Measurements from ENCODE around the gene PERCC1.

Gene PERCC1

DNA sequence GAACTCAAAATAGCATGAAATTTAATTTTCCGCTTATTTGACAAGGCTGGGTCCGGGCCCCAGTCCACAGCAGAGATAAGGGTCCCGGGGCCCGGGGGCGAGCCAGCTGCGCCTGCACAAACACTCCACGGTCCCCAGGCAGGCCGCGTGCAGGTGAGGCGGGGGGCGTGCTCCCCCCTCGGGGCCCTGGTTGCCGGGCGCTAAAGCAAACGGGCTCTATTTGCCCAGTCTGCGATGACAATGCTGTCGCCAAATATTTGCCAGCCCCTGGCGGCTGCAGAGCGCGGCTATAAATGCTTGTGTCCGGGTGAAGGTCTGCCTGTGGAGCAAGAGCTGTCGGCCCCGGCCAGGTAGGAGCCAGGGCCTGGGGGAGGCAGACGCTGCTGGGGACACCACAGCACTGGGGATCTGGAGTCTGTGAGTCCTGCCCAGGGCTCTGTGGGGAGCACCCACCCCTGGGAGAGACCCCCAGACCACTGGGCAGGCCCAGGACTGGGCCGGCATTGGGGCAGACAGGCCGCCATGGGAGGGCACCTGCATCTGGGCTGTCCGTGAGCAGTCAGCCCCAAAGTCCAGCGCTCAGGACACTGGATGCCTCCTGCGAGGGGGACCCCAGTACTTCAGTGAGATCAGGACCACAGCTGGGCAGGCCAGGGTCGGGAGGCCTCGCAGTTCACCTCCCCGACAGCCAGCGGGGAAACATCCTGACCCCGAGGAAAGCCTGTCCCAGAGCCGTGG lies at the start of gene PERCC1:
PERCC1 (plus strand) TSS at position 320 of the 738 bp plus-strand sequence. CDS start 1,516 bp downstream, outside the sequence.
- DNase-seq, result no peak

- DNase-seq, result peak in 1 of 56 donors; percentile 18
Observed at GRCh38 chr16:1381612-1382406, 49.1 kb upstream of the PERCC1 start.

DNA sequence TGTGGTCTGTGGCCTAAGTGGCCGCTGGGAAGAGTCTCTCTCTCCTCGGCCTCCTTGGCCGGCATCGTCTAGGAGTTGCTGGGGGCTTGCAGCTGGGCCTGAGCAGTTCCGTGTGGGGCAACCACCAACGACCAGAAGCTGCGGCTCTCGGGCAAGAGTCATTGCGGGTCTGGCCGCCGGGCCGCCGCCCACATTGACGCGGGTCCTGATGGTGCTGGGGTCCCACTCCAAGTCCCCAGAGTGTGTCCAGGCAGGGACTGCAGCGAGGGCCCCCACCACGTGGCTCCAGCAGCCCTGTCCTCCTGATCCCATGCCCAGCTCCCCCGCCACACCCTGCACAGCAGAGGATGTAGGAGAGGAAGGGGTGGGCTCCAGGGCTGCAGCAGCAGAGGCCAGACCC lies 47.3 kb upstream of the PERCC1 start:
- no peak for DNase-seq

GRCh38 chr16:1385232-1385631 lies 45.6 kb upstream of the PERCC1 start:
- no peak for DNase-seq

GRCh38 chr16:1387331-1387730 lies 43.5 kb upstream of the PERCC1 start:
- DNase-seq, result no peak

DNA sequence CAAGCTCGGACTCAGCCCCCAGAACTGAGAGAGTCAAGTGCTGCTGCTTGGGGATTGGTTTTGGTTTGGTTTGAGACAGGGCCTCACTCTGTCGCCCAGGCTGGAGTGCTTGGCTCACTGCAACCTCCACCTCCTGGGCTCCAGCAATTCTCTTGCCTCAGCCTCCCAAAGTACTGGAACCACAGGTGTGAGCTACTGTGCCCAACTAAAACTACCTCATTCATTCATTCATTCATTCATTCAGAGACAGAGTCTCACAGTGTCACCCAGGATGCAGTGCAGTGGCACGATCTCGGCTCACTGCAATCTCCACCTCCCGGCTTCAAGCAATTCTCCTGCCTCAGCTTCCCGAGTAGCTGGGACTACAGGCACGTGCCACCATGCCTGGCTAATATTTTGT lies 41.1 kb upstream of the PERCC1 start:
- no peak for DNase-seq

DNA sequence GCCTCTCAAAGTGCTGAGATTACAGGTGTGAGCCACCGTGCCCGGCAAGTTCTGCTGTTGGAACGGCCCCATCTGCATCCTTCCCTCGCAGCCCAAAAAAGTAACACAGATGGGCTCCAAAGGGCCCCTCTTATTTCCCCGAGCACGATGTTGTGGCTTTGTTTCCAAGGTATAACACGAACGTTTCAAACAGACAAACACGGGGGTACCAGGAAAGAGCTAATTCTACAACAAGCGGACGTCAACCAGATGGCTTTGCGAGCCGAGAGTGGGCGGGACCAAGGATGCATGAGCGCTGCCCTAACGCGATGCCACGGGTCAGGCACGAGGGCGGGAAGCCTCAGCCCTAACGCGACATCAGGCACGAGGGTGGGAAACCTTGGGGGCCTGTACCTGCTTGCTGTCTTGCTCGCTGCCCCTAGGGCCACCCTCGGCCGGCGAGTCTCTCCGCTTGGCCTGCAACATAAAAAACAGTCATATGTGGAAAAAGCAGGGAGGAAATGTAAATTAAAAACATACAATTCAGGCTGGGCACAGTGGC lies 40.6 kb upstream of the PERCC1 start:
- no peak for DNase-seq

DNA sequence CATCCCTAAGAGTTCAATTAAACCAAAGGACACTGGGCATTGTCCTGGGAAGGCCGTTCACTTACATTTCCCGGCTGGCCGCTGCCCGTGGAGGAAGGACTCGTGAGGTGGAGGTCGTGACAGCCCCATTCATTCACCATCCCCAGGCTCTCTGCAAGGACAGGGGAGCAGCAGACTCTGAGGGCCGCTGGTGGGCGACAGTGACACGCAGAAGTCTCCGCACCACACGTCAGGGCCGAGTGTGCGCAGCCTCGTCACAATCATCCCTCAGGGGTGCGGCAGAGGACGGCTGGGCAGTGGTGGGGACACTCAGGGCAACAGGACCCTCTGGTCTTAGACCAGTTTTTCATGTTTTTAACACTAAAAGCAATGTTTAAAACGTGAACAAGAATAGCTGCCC lies 38.1 kb upstream of the PERCC1 start:
- no peak for DNase-seq

GRCh38 chr16:1393613-1394176 lies 37.2 kb upstream of the PERCC1 start:
- DNase-seq, result no peak

GRCh38 chr16:1394367-1394951 lies 36.4 kb upstream of the PERCC1 start:
- DNase-seq, result no peak

GRCh38 chr16:1395444-1396031 lies 35.3 kb upstream of the PERCC1 start:
- DNase-seq, result no peak

GRCh38 chr16:1397779-1398178 lies 33.1 kb upstream of the PERCC1 start:
- DNase-seq, result no peak

DNA sequence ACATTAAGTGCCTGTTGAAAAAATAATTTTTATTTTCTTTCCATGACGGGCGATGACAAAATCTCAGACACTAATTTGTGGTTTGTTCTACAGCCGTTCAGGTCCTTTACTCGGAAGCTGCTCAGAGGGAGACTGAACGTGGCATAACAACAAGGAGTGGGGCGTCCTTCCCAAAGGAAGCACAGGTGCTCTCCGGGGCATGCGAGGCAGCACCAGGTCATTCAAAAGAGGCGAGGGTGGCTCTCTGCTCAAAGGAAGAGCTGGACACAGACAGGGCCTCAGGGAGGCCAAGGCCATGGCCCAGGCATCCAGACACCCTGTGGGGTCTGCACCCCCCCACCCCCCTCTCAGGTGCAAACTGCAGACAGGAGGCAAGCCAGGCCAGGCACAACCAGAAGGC lies 32.5 kb upstream of the PERCC1 start:
- no peak for DNase-seq

- no peak for DNase-seq
Observed at GRCh38 chr16:1398826-1399581, 31.9 kb upstream of the PERCC1 start.

GRCh38 chr16:1401061-1401757 lies 29.7 kb upstream of the PERCC1 start:
- DNase-seq, result no peak

DNA sequence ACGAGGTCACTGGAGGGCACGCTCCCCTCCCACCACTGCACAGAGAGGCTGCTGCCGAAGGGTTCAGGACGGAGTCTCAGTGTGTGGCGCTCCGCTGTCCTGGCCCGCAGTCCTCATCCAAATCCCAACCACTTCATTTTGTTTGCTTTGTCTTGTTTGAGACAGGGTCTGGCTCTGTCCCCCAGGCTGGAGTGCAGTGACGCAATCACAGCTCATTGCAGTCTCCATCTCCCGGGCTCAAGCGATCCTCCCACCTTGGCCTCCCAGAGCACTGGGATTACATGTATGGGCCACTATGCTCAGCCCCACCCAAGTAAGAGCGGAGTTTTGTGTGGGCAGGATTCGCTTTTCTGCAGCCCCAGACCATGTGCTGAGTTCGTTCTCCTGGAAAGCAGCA lies 29.1 kb upstream of the PERCC1 start:
- no peak for DNase-seq

DNA sequence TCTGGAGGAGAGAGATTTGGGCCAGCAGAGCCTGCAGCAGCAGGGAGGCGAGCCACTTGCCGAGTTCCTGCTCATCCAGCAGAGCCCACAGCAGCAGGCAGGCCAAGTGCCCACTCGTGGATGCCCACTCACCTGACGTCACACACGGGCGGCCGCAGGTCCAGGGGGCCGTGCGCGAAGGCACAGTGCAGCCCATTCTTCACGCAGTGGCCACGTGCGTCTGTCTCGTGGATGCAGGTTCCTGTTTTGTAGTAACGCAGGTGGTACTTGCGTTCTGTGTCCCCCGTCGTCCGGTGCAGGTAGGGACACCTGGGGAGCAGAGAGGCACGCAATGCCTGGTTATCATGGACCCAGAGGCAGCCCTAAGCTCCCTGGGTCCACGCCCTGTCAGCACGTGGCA lies 27.8 kb upstream of the PERCC1 start:
- DNase-seq, result no peak

GRCh38 chr16:1403733-1404132 lies 27.1 kb upstream of the PERCC1 start:
- no peak for DNase-seq

DNA sequence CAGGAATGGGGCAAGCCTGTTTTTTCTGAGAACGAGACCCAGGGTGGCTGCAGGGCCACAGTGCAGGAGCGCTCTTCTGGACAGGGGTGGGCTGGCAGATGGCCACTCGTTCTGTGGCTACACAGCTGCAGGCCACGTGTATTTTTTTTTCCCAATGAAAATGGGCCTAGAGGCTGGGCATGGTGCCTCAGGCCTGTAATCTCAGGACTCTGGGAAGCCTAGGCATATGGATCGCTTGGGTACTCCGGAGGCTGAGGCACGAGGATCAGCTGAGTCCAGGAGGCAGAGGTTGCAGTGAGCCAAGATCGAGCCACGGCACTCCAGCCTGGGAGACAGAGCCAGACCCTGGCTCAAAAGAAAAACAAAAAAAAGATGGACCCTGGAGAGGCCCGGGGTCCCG lies 23.1 kb upstream of the PERCC1 start:
- DNase-seq, result peak in 11 of 56 donors; percentile 20 to 52 (median 36)
